HG02571 (cell line): ENCODE results near the gene ADIG.

Experiments
- ATAC-seq: cut with Tn5 transposase; IDR thresholded peaks from one replicate; pipeline ENCODE4 v1.9.1; 2021; ENCODE audit warnings: mild to moderate bottlenecking, moderate library complexity; ENCODE audit not compliant: unreplicated experiment

The ADIG gene

DNA sequence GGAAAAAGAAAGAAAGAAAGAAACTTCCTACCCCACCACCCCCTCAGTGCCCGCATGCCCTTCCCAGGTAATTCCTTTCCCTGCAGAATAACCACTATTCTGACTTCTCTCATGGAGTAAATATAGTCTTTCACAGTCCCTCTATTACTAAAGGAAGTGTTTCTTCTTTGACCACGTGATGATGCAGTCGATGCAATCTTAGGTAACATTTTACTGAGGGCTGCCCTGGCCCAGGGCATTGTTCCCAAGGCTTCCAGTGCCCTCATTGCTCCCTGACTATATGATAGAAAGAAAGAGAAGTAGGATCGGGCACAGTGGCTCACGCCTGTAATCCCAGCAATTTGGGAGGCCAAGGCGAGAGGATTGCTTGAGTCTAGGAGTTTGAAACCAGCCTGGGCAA is 49.7 kb downstream of the ADIG start:
- ATAC-seq, result no peak

- ATAC-seq, result no peak
These were observed 50.4 kb downstream of the ADIG start for GRCh38 chr20:38631155-38632022.

DNA sequence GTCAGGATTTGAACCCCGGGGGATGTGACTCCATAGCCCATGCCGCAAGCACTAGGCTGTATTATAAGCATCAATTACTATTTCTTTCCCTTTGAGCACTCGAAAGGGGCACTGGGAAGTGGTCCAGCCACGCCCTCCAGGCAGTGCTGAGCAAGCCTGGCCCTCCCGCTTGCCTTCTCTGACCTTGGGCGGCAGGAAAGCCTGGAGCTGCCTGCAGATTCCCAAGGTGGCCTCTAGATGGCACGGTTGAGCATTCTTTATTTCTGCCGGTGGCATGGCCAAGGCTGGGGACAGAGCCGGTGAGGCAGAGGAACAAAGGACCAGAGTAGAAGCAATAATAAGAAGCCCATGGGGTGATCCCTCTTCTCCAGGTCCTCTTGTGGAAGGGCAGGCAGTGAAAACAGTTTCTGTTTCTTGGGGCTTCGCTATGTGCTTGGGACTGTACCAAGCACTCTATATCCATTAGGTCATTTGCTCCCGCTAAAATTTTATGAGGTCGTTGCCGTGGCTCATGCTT is 52.6 kb downstream of the ADIG start:
- ATAC-seq, result no peak

- ATAC-seq, result no peak
These were observed 54.8 kb downstream of the ADIG start for GRCh38 chr20:38635721-38636288.
